Skeletal muscle tissue (tissue), 4 donors: ENCODE results near the gene HAT1. TPM values are rescaled to one million over a fixed set of nuclear protein-coding genes. Genes with fewer than 3 reads are reported as not detected.

Experiments used
- H3K27ac ChIP-seq: one replicate; pipeline ENCODE4 v1.7.0; 2013; ENCODE audit warnings: mild to moderate bottlenecking, low read depth, low read length, inconsistent platforms
- H3K27me3 ChIP-seq, 3 donors: one replicate each; pipeline ENCODE4 v1.7.0; 2013; ENCODE audit warnings: low read length in 3 of 3; ENCODE audit not compliant: control insufficient read depth in 3 of 3, insufficient read depth in 3 of 3
- H3K36me3 ChIP-seq, 3 donors: one replicate each; pipeline ENCODE4 v1.7.0; 2013; ENCODE audit warnings: low read length in 3 of 3; ENCODE audit not compliant: control insufficient read depth in 3 of 3, insufficient read depth in 3 of 3
- H3K4me1 ChIP-seq, 3 donors: one replicate each; pipeline ENCODE4 v1.7.0; 2013; ENCODE audit warnings: low read length in 3 of 3, mild to moderate bottlenecking in 3 of 3; ENCODE audit not compliant: control insufficient read depth in 3 of 3, insufficient read depth in 3 of 3
- H3K4me3 ChIP-seq, 3 donors: one replicate each; pipeline ENCODE4 v1.7.0; 2013; ENCODE audit warnings: low read length in 3 of 3
- H3K9ac ChIP-seq, 3 donors: one replicate each; pipeline ENCODE4 v1.7.0; 2013; ENCODE audit warnings: low read length in 3 of 3, mild to moderate bottlenecking in 3 of 3, moderate library complexity in 2 of 3, low read depth in 1 of 3
- H3K9me3 ChIP-seq, 3 donors: one replicate each; pipeline ENCODE4 v1.7.0; 2013; ENCODE audit warnings: low read length in 3 of 3; ENCODE audit not compliant: control insufficient read depth in 3 of 3
- total RNA-seq: library from RNA; depleted of rRNA; stranded (reverse); fragments of >200 nt; gene quantifications from one replicate; pipeline ENCODE4 v1.2.3, GENCODE V29; 2014
- donor health status: Osteomylitis.

The HAT1 gene
- total RNA-seq, 1 donor from 2014 or later, result 32.4 TPM

DNA sequence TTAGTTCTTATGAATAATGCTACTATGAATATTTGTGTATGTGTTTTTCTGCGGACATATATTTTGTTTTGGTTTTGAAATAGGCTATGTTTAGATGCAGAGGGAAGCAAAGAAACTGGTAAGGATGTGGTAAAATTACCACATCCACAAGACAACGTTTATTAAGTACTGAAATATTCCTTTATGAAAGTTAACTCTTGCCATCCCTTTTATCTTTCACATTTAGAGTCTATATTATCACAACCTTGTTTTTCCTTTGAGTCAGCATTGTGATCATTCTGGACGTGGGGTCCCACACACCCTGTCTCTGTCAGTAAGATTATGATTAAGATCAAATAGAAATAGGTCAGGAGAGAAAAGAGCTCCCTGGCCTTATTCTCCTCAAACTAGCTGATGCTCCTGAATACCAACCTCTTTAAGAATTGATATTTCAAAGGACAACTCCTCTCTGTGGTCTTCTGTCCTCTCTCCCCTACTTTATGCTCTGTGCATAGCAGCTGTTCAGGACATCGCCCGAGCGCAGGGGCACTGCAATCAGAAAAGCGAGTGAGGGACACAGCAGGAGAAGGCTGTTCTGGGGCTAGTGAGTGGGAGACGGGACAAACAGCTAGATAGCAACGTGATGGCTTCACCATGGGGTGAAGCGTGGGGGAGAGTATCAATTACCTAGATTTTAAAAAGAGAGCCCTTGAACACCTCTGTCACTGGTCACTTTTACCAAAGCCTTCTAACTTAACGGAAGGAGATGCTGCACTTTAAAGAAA is 89.7 kb downstream of the HAT1 start:
- Histone ChIP-seq H3K27ac (no peak overlapping the region), H3K9me3 (no peaks in the 10 kb centered on the region), H3K27me3 (no peaks in the 10 kb centered on the region), H3K9ac (no peak overlapping the region), H3K36me3 (no peaks in the 10 kb centered on the region), H3K4me3 (no peak overlapping the region), H3K4me1 (peaks cover 0 to 9% (median 6%) of the 10 kb centered on the region in 3 donors)

GRCh38 chr2:172012677-172013391 is 90.6 kb downstream of the HAT1 start:
- Histone ChIP-seq H3K9me3 (no peaks in the 10 kb centered on the region), H3K27ac (no peak overlapping the region), H3K27me3 (no peaks in the 10 kb centered on the region), H3K4me3 (no peak overlapping the region), H3K36me3 (no peaks in the 10 kb centered on the region), H3K4me1 (peaks cover 0 to 9% (median 6%) of the 10 kb centered on the region in 3 donors), H3K9ac (no peak overlapping the region)

- no peak overlapping the region for H3K9ac ChIP-seq
- H3K9me3 ChIP-seq, result no peaks in the 10 kb centered on the region
- peaks cover 0 to 9% (median 6%) of the 10 kb centered on the region in 3 donors for H3K4me1 ChIP-seq
- no peaks in the 10 kb centered on the region for H3K36me3 ChIP-seq
- H3K27me3 ChIP-seq, result no peaks in the 10 kb centered on the region
- no peak overlapping the region for H3K27ac ChIP-seq
- no peak overlapping the region for H3K4me3 ChIP-seq
Measured at GRCh38 chr2:172013396-172013795, 91.1 kb downstream of the HAT1 start.

- H3K9ac ChIP-seq, result no peak overlapping the region
- no peaks in the 10 kb centered on the region for H3K36me3 ChIP-seq
- H3K4me3 ChIP-seq, result peak overlapping the region in 1 of 3 donors; percentile 45
- no peaks in the 10 kb centered on the region for H3K27me3 ChIP-seq
- H3K27ac ChIP-seq, result no peak overlapping the region
- peaks cover 3 to 8% (median 8%) of the 10 kb centered on the region in 3 donors for H3K4me1 ChIP-seq
- no peaks in the 10 kb centered on the region for H3K9me3 ChIP-seq
Measured at GRCh38 chr2:172021074-172021931, 99.0 kb downstream of the HAT1 start.

GRCh38 chr2:172021955-172022354 is 99.7 kb downstream of the HAT1 start:
- no peaks in the 10 kb centered on the region for H3K27me3 ChIP-seq
- H3K9ac ChIP-seq, result peak overlapping the region in 1 of 3 donors; percentile 2
- no peaks in the 10 kb centered on the region for H3K36me3 ChIP-seq
- H3K27ac ChIP-seq, result no peak overlapping the region
- H3K4me1 ChIP-seq, result peaks cover 3 to 8% (median 8%) of the 10 kb centered on the region in 3 donors
- H3K4me3 ChIP-seq, result peak overlapping the region in 1 of 3 donors; percentile 45
- no peaks in the 10 kb centered on the region for H3K9me3 ChIP-seq

GRCh38 chr2:172031536-172031935 is 109.3 kb downstream of the HAT1 start:
- H3K4me1 ChIP-seq, result no peaks in the 10 kb centered on the region

More at GRCh38 chr2:172031536-172031935, 109.3 kb downstream of the HAT1 start:
- Histone ChIP-seq H3K4me3 (no peak overlapping the region), H3K9me3 (no peaks in the 10 kb centered on the region), H3K27me3 (no peaks in the 10 kb centered on the region), H3K9ac (no peak overlapping the region), H3K36me3 (no peaks in the 10 kb centered on the region), H3K27ac (no peak overlapping the region)

Other genes starting within 250 kb of the HAT1 start
- 104 TPM for gene DYNC1I2, start 235.0 kb upstream of the HAT1 start, total RNA-seq
- 27.7 TPM for gene SLC25A12, start 28.2 kb upstream of the HAT1 start, total RNA-seq
- 8.9 TPM for gene METAP1D, start 77.5 kb downstream of the HAT1 start, total RNA-seq
- gene DLX1, start 163.0 kb downstream of the HAT1 start, total RNA-seq, result not detected
- gene DLX2, start 180.4 kb downstream of the HAT1 start, total RNA-seq, result not detected